SK-N-SH treated with all-trans-retinoic acid at 6 μM for 48 hours (cell line): ENCODE data around the gene COL6A2.

Experiments used
- ARNTL ChIP-seq: fragments of 450-650 bp; formaldehyde crosslinking; IDR thresholded peaks from 2 replicates; pipeline ENCODE4 v1.5.0; 2020; ENCODE audit warnings: low read depth, mild to moderate bottlenecking, moderate library complexity, borderline replicate concordance
- ESRRG ChIP-seq: fragments of 250-450 bp; sonication (Bioruptor Pico); IDR thresholded peaks from 2 replicates; pipeline ENCODE4 v1.6.1; 2021; ENCODE audit warnings: mild to moderate bottlenecking
- RARB ChIP-seq: fragments of 250-450 bp; sonication (Bioruptor Pico); IDR thresholded peaks from 2 replicates; pipeline ENCODE4 v1.8.0; 2021; ENCODE audit warnings: mild to moderate bottlenecking, moderate library complexity
- ZNF70 ChIP-seq: fragments of 450-650 bp; formaldehyde crosslinking; IDR thresholded peaks from 2 replicates; pipeline ENCODE4 v1.5.0; 2020; ENCODE audit warnings: mild to moderate bottlenecking, moderate library complexity
- TF ChIP-seq, protein P1 (sequence below): fragments of 250-450 bp; sonication (Bioruptor Pico); IDR thresholded peaks from 2 replicates; pipeline ENCODE4 v1.8.0; 2020; ENCODE audit warnings: mild to moderate bottlenecking, moderate library complexity, borderline replicate concordance
- TF ChIP-seq, protein P2 (sequence below): fragments of 250-450 bp; sonication (Bioruptor Pico); IDR thresholded peaks from 2 replicates; pipeline ENCODE4 v1.5.1; 2020; ENCODE audit warnings: low read depth, mild to moderate bottlenecking, moderate library complexity

DNA sequence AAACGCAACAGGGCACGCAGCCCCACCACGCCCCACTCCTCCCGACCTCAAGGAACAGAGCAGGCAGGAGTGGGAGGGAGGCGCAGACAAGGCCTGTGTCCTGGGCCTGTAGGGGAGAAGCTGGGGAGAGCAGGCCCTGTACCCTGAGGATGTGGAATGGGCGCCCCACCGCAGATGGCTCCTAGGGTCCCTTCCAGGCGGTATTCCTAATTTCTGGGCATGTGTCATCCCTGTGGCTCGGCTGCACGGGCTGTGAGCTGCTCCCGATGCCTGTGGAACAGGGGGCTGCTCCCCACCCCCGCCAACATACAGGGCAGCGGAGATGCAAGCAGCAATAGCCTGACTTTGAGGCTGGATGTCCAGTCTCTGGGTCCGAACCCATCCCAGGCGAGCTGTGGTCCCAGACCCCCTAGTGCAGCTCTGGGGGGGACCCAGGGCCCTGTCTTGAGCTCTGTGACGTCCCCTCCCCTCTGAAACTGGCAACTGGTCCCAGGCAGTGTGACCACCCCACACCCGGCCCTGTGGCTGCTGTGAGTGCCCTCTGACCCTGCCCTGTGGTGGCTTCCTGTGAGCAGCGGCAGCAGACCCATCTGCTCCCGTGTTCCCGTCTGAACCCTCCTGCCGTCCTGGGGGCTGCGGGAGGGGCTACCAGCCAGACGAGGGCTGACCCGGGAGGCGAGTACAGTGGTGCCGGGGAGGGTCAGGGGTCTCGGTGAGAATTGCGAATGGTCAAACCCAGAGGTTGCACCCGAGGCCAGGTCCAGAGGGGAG lies 13.9 kb upstream of the COL6A2 start:
- TF ChIP-seq ZNF70 (CRISPR knock-in tag) = no peak
- TF ChIP-seq RARB = no peak
- TF ChIP-seq ARNTL (CRISPR knock-in tag) = no peak
- no peak for TF ChIP-seq ESRRG (CRISPR knock-in tag)
- TF ChIP-seq, protein P1, sequence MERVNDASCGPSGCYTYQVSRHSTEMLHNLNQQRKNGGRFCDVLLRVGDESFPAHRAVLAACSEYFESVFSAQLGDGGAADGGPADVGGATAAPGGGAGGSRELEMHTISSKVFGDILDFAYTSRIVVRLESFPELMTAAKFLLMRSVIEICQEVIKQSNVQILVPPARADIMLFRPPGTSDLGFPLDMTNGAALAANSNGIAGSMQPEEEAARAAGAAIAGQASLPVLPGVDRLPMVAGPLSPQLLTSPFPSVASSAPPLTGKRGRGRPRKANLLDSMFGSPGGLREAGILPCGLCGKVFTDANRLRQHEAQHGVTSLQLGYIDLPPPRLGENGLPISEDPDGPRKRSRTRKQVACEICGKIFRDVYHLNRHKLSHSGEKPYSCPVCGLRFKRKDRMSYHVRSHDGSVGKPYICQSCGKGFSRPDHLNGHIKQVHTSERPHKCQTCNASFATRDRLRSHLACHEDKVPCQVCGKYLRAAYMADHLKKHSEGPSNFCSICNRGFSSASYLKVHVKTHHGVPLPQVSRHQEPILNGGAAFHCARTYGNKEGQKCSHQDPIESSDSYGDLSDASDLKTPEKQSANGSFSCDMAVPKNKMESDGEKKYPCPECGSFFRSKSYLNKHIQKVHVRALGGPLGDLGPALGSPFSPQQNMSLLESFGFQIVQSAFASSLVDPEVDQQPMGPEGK = no peak
- TF ChIP-seq, protein P2, sequence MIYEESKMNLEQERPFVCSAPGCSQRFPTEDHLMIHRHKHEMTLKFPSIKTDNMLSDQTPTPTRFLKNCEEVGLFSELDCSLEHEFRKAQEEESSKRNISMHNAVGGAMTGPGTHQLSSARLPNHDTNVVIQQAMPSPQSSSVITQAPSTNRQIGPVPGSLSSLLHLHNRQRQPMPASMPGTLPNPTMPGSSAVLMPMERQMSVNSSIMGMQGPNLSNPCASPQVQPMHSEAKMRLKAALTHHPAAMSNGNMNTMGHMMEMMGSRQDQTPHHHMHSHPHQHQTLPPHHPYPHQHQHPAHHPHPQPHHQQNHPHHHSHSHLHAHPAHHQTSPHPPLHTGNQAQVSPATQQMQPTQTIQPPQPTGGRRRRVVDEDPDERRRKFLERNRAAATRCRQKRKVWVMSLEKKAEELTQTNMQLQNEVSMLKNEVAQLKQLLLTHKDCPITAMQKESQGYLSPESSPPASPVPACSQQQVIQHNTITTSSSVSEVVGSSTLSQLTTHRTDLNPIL (CRISPR knock-in tag) = no peak
